HT1080 (cell line): Measurements from ENCODE around the gene VRTN. TPM values are rescaled to one million over a fixed set of nuclear protein-coding genes. Genes with fewer than 3 reads are reported as not detected.

Source experiments
- DNase-seq: peaks from one replicate; pipeline ENCODE4 v3.0.0-alpha.2; 2015; ENCODE audit warnings: low read depth
- total RNA-seq: library from RNA; depleted of rRNA; stranded (reverse); fragments of >200 nt; shearing (Covaris generic); gene quantifications from 2 replicates; pipeline ENCODE4 v1.2.3, GENCODE V29; 2014; rRNA removed

VRTN gene
- total RNA-seq, 1 experiment from 2014 or later, result not detected

GRCh38 chr14:74392616-74393570, 44.6 kb downstream of the VRTN start:
- no peak for DNase-seq

GRCh38 chr14:74394549-74394948, 46.3 kb downstream of the VRTN start:
- no peak for DNase-seq

GRCh38 chr14:74395094-74395493, 46.8 kb downstream of the VRTN start:
- DNase-seq, result no peak

- no peak for DNase-seq
Observed at GRCh38 chr14:74400031-74400685, 51.9 kb downstream of the VRTN start.

GRCh38 chr14:74400919-74401503, 52.7 kb downstream of the VRTN start:
- DNase-seq, result no peak

- DNase-seq, result no peak
Observed at GRCh38 chr14:74401504-74402241, 53.4 kb downstream of the VRTN start.

- DNase-seq, result no peak
Observed at GRCh38 chr14:74402401-74403251, 54.4 kb downstream of the VRTN start.

- DNase-seq, result no peak
Observed at GRCh38 chr14:74403619-74404417, 55.5 kb downstream of the VRTN start.

GRCh38 chr14:74404435-74404834, 56.2 kb downstream of the VRTN start:
- no peak for DNase-seq

- DNase-seq, result no peak
Observed at GRCh38 chr14:74405663-74406062, 57.4 kb downstream of the VRTN start.

GRCh38 chr14:74407021-74407800, 58.9 kb downstream of the VRTN start:
- no peak for DNase-seq

GRCh38 chr14:74407801-74408154, 59.5 kb downstream of the VRTN start:
- DNase-seq, result no peak

GRCh38 chr14:74408870-74409269, 60.6 kb downstream of the VRTN start:
- no peak for DNase-seq

GRCh38 chr14:74409441-74409840, 61.2 kb downstream of the VRTN start:
- DNase-seq, result no peak

Other genes with a start within 250 kb of the VRTN start
- not detected in 2 replicates for gene VSX2, start 109.0 kb upstream of the VRTN start, total RNA-seq
- 22.9 and 25.3 TPM in 2 replicates for gene ABCD4, start 45.5 kb upstream of the VRTN start, total RNA-seq
- not detected in 2 replicates for gene SYNDIG1L, start 77.7 kb downstream of the VRTN start, total RNA-seq
- 203 and 243 TPM in 2 replicates for gene NPC2, start 144.8 kb downstream of the VRTN start, total RNA-seq
- 21.1 and 23.3 TPM in 2 replicates for gene ISCA2, start 145.3 kb downstream of the VRTN start, total RNA-seq